H1 (cell line): ENCODE data around the gene FAM204A. TPM values are rescaled to one million over a fixed set of nuclear protein-coding genes. Genes with fewer than 3 reads are reported as not detected.

Experiments used
- CTCF ChIA-PET: fragments of 300-600 bp; sonication (Branson Sonifier 250); formaldehyde crosslinking; loops from one replicate; lab custom pipeline; 2021; ENCODE audit not compliant: partially characterized antibody; lab: Charles Lee
- POLR2A ChIA-PET: fragments of 300-600 bp; sonication (Branson Sonifier 250); formaldehyde crosslinking; loops from one replicate; lab custom pipeline; 2021; ENCODE audit warnings: inconsistent platforms; ENCODE audit not compliant: partially characterized antibody; lab: Charles Lee
- DNase-seq, 2 experiments: peaks; one replicate each; pipeline versions ENCODE4 v3.0.0 to v3.0.0-alpha.2; 2010 to 2022; ENCODE audit warnings: low spot score in 2 of 2, low read depth in 1 of 2, mixed read lengths in 1 of 2
- FAIRE-seq: peaks from 2 replicates; lab custom pipeline; 2011; peaks lifted over from hg19 to GRCh38; lab: Jason Lieb, UNC
- H2AFZ ChIP-seq: 2 replicates; pipeline ENCODE4 v1.8.1; 2012; ENCODE audit warnings: low read length, inconsistent platforms
- H2AK5ac ChIP-seq: 2 replicates; pipeline ENCODE4 v1.6.1; 2013; ENCODE audit warnings: low read depth, low read length
- H2BK120ac ChIP-seq: replicated peaks from 2 replicates; pipeline ENCODE3; 2013; ENCODE audit warnings: low read depth, low read length, inconsistent platforms
- H2BK12ac ChIP-seq: 2 replicates; pipeline ENCODE4 v1.6.1; 2013; ENCODE audit warnings: low read depth, low read length
- H2BK15ac ChIP-seq: 2 replicates; pipeline ENCODE4 v1.6.1; 2013; ENCODE audit warnings: low read length
- H2BK20ac ChIP-seq: 2 replicates; pipeline ENCODE4 v1.6.1; 2013; ENCODE audit warnings: low read length
- H2BK5ac ChIP-seq: 2 replicates; pipeline ENCODE4 v1.6.1; 2013; ENCODE audit warnings: low read depth, low read length
- H3K14ac ChIP-seq: 2 replicates; pipeline ENCODE4 v1.6.1; 2013; ENCODE audit warnings: inconsistent platforms; ENCODE audit not compliant: insufficient read length
- H3K18ac ChIP-seq: 2 replicates; pipeline ENCODE4 v1.6.1; 2013; ENCODE audit warnings: low read length; ENCODE audit errors: extremely low read depth
- H3K23ac ChIP-seq: 2 replicates; pipeline ENCODE4 v1.6.1; 2013; ENCODE audit warnings: inconsistent platforms; ENCODE audit not compliant: insufficient read length
- H3K23me2 ChIP-seq: 2 replicates; pipeline ENCODE4 v1.6.1; 2013; ENCODE audit warnings: low read depth, low read length
- H3K27ac ChIP-seq: 2 replicates; pipeline ENCODE4 v1.6.1; 2011; ENCODE audit warnings: low read depth, low read length, inconsistent platforms
- H3K27me3 ChIP-seq, 4 experiments: replicated peaks in 1 of 4; 1 replicate in 1 of 4; 2 replicates in 3 of 4; pipeline versions ENCODE4 v1.6.1 to v1.8.1; 2011 to 2013; ENCODE audit warnings: low read length in 3 of 4, mild to moderate bottlenecking in 3 of 4, inconsistent platforms in 2 of 4, mixed read lengths in 2 of 4, moderate library complexity in 1 of 4; ENCODE audit not compliant: control insufficient read depth in 3 of 4, insufficient read depth in 3 of 4; ENCODE audit errors: extremely low read depth in 1 of 4
- H3K36me3 ChIP-seq, 4 experiments: 2 replicates each; pipeline versions ENCODE4 v1.6.1 to v1.8.1; 2011 to 2013; ENCODE audit warnings: mild to moderate bottlenecking in 4 of 4, low read length in 3 of 4, moderate library complexity in 2 of 4, control low read depth in 1 of 4, inconsistent platforms in 1 of 4; ENCODE audit not compliant: insufficient read depth in 4 of 4, control insufficient read depth in 2 of 4
- H3K4ac ChIP-seq: replicated peaks from 2 replicates; pipeline ENCODE3; 2013; ENCODE audit warnings: low read length, low read depth, mixed read lengths, inconsistent platforms; ENCODE audit not compliant: insufficient read length
- H3K4me1 ChIP-seq, 4 experiments: replicated peaks in 1 of 4; 1 replicate in 1 of 4; 2 replicates in 3 of 4; pipeline versions ENCODE4 v1.6.1 to v1.8.1; 2011 to 2013; ENCODE audit warnings: low read length in 3 of 4, inconsistent platforms in 2 of 4, mixed read lengths in 1 of 4; ENCODE audit not compliant: insufficient read depth in 4 of 4, control insufficient read depth in 3 of 4
- H3K4me2 ChIP-seq, 2 experiments: 2 replicates each; pipeline versions ENCODE4 v1.6.1 to v1.8.1; 2011 to 2013; ENCODE audit warnings: low read depth in 2 of 2, low read length in 2 of 2, control low read depth in 1 of 2, inconsistent platforms in 1 of 2, mild to moderate bottlenecking in 1 of 2; ENCODE audit not compliant: insufficient read depth in 1 of 2
- H3K4me3 ChIP-seq, 4 experiments: fragments of 200-600, 300-600 bp in 1 of 4; sonication (generic), shearing (Covaris generic), sonication (Bioruptor Twin) in 1 of 4; 2 replicates each; pipeline versions ENCODE4 v1.5.1 to v1.8.1; 2011 to 2016; ENCODE audit warnings: low read length in 4 of 4, low read depth in 3 of 4, control low read depth in 2 of 4, inconsistent platforms in 2 of 4, mild to moderate bottlenecking in 2 of 4, mixed read lengths in 1 of 4, moderate library complexity in 1 of 4; ENCODE audit not compliant: insufficient read depth in 2 of 4; ENCODE audit errors: extremely low read depth in 1 of 4
- H3K56ac ChIP-seq: replicated peaks from 2 replicates; pipeline ENCODE3; 2013; ENCODE audit warnings: low read depth, mild to moderate bottlenecking, mixed read lengths, low read length, inconsistent platforms; ENCODE audit not compliant: insufficient read length
- H3K79me1 ChIP-seq: 2 replicates; pipeline ENCODE4 v1.6.1; 2013; ENCODE audit warnings: low read depth, low read length, control low read depth
- H3K79me2 ChIP-seq, 2 experiments: 2 replicates each; pipeline versions ENCODE4 v1.6.1 to v1.8.1; 2012 to 2013; ENCODE audit warnings: low read length in 2 of 2, mild to moderate bottlenecking in 2 of 2, inconsistent platforms in 1 of 2; ENCODE audit not compliant: insufficient read depth in 2 of 2, control insufficient read depth in 1 of 2
- H3K9ac ChIP-seq, 4 experiments: replicated peaks in 1 of 4; 1 replicate in 1 of 4; 2 replicates in 3 of 4; pipeline versions ENCODE4 v1.6.1 to v1.8.1; 2011 to 2013; ENCODE audit warnings: low read depth in 3 of 4, low read length in 3 of 4, control low read depth in 2 of 4, mild to moderate bottlenecking in 2 of 4, moderate library complexity in 2 of 4, inconsistent platforms in 1 of 4; ENCODE audit errors: extremely low read depth in 1 of 4
- H3K9me3 ChIP-seq, 2 experiments: 2 replicates each; pipeline versions ENCODE4 v1.6.1 to v1.8.1; 2012 to 2013; ENCODE audit warnings: mild to moderate bottlenecking in 2 of 2, moderate library complexity in 2 of 2, control low read depth in 1 of 2, inconsistent platforms in 1 of 2, low read depth in 1 of 2, low read length in 1 of 2, mixed read lengths in 1 of 2; ENCODE audit not compliant: insufficient read depth in 2 of 2
- H4K20me1 ChIP-seq, 2 experiments: replicated peaks in 1 of 2; 2 replicates each; pipeline versions ENCODE3 to v1.8.1; 2011 to 2013; ENCODE audit warnings: inconsistent platforms in 2 of 2, low read length in 2 of 2, mild to moderate bottlenecking in 1 of 2; ENCODE audit not compliant: insufficient read depth in 2 of 2, control insufficient read depth in 1 of 2
- H4K5ac ChIP-seq: 2 replicates; pipeline ENCODE4 v1.6.1; 2013; ENCODE audit warnings: low read length, low read depth, mixed read lengths, inconsistent platforms; ENCODE audit not compliant: insufficient read length
- H4K8ac ChIP-seq: 2 replicates; pipeline ENCODE4 v1.8.0; 2013; ENCODE audit warnings: mild to moderate bottlenecking, moderate library complexity, low read length, inconsistent platforms; ENCODE audit not compliant: insufficient read depth; ENCODE audit errors: extremely low read depth
- H4K91ac ChIP-seq: replicated peaks from 2 replicates; pipeline ENCODE3; 2013; ENCODE audit warnings: low read length, mixed read lengths, inconsistent platforms; ENCODE audit not compliant: insufficient read length
- CHD1 ChIP-seq: IDR thresholded peaks from 2 replicates; pipeline ENCODE4 v1.6.1; 2012; ENCODE audit warnings: low read depth, low read length, improper control_type of control experiment
- E2F6 ChIP-seq: IDR thresholded peaks from 2 replicates; pipeline ENCODE4 v1.6.1; 2012; ENCODE audit warnings: inconsistent platforms
- GTF2F1 ChIP-seq: IDR thresholded peaks from 2 replicates; pipeline ENCODE4 v1.6.1; 2012; ENCODE audit warnings: low read depth, low read length, improper control_type of control experiment, borderline replicate concordance
- MAX ChIP-seq: IDR thresholded peaks from 2 replicates; pipeline ENCODE4 v1.6.1; 2012; ENCODE audit warnings: inconsistent platforms
- RFX5 ChIP-seq: IDR thresholded peaks from 2 replicates; pipeline ENCODE4 v1.6.1; 2011; ENCODE audit warnings: low read depth, low read length, improper control_type of control experiment, borderline replicate concordance
- RXRA ChIP-seq: IDR thresholded peaks from 2 replicates; pipeline ENCODE4 v1.6.1; 2011; ENCODE audit warnings: low read depth, mild to moderate bottlenecking, low read length, moderate library complexity; ENCODE audit not compliant: insufficient read depth
- SIX5 ChIP-seq: IDR thresholded peaks from 2 replicates; pipeline ENCODE4 v1.6.1; 2011; ENCODE audit warnings: mild to moderate bottlenecking, low read depth, low read length
- SRF ChIP-seq: IDR thresholded peaks from 2 replicates; pipeline ENCODE4 v1.6.1; 2011; ENCODE audit warnings: mild to moderate bottlenecking, low read depth, low read length, moderate library complexity
- SUZ12 ChIP-seq: fragments of 200-600 bp; sonication (generic); IDR thresholded peaks from 2 replicates; pipeline ENCODE4 v1.6.1; 2012; ENCODE audit warnings: mild to moderate bottlenecking, inconsistent platforms, low read length, moderate library complexity, mixed read lengths
- WGBS, 2 experiments: shearing (Covaris generic) in 1 of 2; methylation state at CpG; one replicate each; pipeline versions ENCODE4 v1.1.6 to v1.1.7; 2013 to 2015; ENCODE audit warnings: low lambda C conversion rate in 2 of 2, mixed read lengths in 2 of 2, inconsistent platforms in 1 of 2, low coverage in 1 of 2, missing lambda C conversion rate in 1 of 2; ENCODE audit not compliant: insufficient replicate concordance in 2 of 2, insufficient coverage in 1 of 2, insufficient read length in 1 of 2; ENCODE audit errors: extremely low coverage in 1 of 2, missing lambda C conversion rate in 1 of 2; 5-methylcytosine and 5-hydroxymethylcytosine counted together
- polyA plus RNA-seq, 7 experiments: library from polyadenylated mRNA; depleted of rRNA in 3 of 7; stranded (reverse) in 5 of 7; unstranded in 2 of 7; fragments of >200 nt in 5 of 7; fragments of 200-250 nt in 2 of 7; gene quantifications; 1 replicate in 5 of 7; 2 replicates in 1 of 7; 4 replicates in 1 of 7; pipeline versions ENCODE4 v1.2.1 to v1.2.3, GENCODE V29; 2011 to 2013; ENCODE audit warnings: missing spikeins in 2 of 7, mixed read lengths in 2 of 7
- total RNA-seq: library from RNA; stranded (reverse); fragmentation: NEBNext Ultra II Directional; extraction: Animal tissue kit (Norgen Biotek cat#: 25700); gene quantifications from 2 replicates; pipeline ENCODE4 v1.2.1, GENCODE V29; 2021

The FAM204A gene
- total and polyA plus RNA-seq, 2 of the 8 experiments (the other 6 are each of a cell fraction or from before 2014, with no cell fraction given): 4.9 to 37.4 TPM

- Histone ChIP-seq H3K23me2 (no peaks in the 10 kb centered on the region), H4K20me1 (no peaks in the 10 kb centered on the region), H2BK20ac (no peak overlapping the region), H3K4me2 (no peak overlapping the region), H3K27ac (no peak overlapping the region), H3K4me3 (no peak overlapping the region), H3K9ac (no peak overlapping the region), H3K4me1 (no peaks in the 10 kb centered on the region), H2AFZ (no peak overlapping the region), H3K9me3 (no peaks in the 10 kb centered on the region), H3K56ac (no peak overlapping the region), H3K23ac (no peak overlapping the region), H2BK120ac (no peak overlapping the region), H3K18ac (no peak overlapping the region), H2BK5ac (no peak overlapping the region), H3K79me1 (no peaks in the 10 kb centered on the region), H4K8ac (no peak overlapping the region), H3K27me3 (peaks cover 0 to 1% (median 0%) of the 10 kb centered on the region in 4 experiments; a peak in 1 of 7 replicates), H3K36me3 (peaks cover 0 to 12% (median 1%) of the 10 kb centered on the region in 4 experiments; a peak in 3 of 8 replicates), H4K91ac (no peak overlapping the region), H2BK12ac (no peak overlapping the region), H2BK15ac (no peak overlapping the region), H3K14ac (no peak overlapping the region), H4K5ac (no peak overlapping the region), H2AK5ac (no peak overlapping the region), H3K4ac (no peak overlapping the region), H3K79me2 (no peaks in the 10 kb centered on the region)
- DNase-seq (no peak), FAIRE-seq (no peak)
- TF ChIP-seq E2F6: no peak
- no peak for TF ChIP-seq GTF2F1
- no peak for TF ChIP-seq SIX5
- no peak for TF ChIP-seq SUZ12
- no peak for TF ChIP-seq SRF
- TF ChIP-seq MAX: no peak
- no peak for TF ChIP-seq CHD1
- TF ChIP-seq RXRA: no peak
- TF ChIP-seq RFX5: no peak
- 92% methylated on average over 2 of the region's 2 CpGs; no CpG with 5 or more reads in 1 of the 2 experiments for WGBS, 2 experiments
- ChIA-PET CTCF (no interaction called here), POLR2A (interaction anchor here (0.6 kb wide), 1 partner anchor 113 kb away, joined by 3 read pairs; no protein-coding TSS in a partner anchor)
Measured at GRCh38 chr10:118311505-118311904, 30.6 kb downstream of the FAM204A start.
